ENCODE data around the gene ZNF8. TPM values are rescaled to one million over a fixed set of nuclear protein-coding genes. Genes with fewer than 3 reads are reported as not detected.
"Not testable (repeated sequence)": the region's sequence is repeated elsewhere in the genome, so short reads cannot be mapped to it uniquely, and the experiment has no call there.

Gene ZNF8
- polyA plus RNA-seq, 4 donors = 5.5 to 8.8 (median 8.0) TPM

DNA sequence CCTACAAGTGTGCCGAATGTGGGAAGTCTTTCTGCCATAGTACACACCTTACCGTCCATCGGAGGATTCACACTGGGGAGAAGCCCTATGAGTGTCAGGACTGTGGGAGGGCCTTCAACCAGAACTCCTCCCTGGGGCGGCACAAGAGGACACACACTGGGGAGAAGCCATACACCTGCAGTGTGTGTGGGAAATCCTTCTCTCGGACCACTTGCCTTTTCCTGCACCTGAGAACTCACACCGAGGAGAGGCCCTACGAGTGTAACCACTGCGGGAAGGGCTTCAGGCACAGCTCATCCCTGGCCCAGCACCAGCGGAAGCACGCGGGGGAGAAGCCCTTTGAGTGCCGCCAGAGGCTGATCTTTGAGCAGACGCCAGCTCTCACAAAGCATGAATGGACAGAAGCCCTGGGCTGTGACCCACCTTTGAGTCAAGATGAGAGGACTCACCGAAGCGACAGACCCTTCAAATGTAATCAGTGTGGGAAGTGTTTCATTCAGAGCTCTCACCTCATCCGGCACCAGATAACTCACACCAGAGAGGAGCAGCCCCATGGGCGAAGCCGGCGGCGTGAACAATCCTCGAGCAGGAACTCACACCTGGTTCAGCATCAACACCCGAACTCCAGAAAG, 16.1 kb downstream of the ZNF8 start:
- DNase-seq (ENCODE audit: low read depth in 4 of 4, low spot score in 3 of 4) = no peak

DNA sequence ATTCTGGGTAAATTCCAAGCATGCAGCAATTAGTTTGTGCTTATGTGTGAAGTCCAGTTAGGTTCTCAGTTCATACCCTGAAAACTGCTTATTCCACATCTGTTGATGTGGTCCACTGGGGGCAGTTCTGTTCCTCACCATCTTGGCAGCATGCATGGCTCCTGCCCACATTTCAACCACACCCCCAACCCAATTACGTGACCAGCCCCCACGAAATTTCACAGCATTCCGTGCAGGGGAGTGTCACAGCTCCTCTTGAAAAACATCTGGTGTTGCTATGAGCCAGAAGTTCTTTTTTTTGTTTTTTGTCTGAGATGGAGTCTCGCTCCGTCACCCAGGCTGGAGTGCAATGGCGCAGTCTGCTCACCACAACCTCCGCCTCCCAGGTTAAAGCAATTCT, 17.3 kb downstream of the ZNF8 start:
- no peak for DNase-seq (ENCODE audit: low read depth in 4 of 4, low spot score in 3 of 4)

DNA sequence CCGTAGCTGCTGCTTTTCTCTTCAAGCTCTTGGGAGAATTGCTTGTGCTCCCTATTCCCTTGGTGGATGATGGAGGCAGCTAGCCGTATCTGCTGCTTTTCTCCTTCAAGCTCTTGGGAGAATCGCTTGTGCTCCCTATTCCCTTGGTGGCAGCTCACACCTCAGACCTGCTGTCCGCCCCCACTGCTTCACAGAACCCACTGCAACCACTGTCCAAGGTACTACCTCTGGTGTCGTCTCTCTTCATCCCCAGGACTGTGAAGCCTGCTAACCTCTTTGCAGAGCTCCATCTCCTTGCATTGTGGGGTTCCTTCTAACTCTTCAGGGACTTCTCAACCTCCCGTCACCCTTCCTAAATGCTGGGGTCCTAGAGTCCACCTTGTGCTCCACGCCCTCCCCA, 21.9 kb downstream of the ZNF8 start:
- no peak for DNase-seq (ENCODE audit: low read depth in 4 of 4, low spot score in 3 of 4)

DNA sequence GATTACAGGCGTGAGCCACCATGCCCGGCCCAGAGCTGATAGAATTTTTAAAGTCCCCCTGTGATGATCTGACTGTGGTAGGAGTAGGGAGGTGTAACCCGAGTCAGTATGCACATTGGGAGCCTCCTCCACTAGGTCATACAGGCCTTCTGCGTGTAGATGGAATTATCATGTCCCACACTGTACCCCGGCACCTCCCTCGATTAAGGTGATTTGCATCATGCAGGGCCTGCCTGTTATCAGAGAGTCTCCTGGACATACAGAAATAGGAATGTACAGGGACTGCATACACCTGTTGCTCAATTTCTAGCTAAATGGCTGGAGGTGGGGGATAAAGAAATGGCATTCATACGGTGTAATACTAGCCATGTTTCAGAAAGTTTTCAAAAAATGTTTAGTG, 25.5 kb downstream of the ZNF8 start:
- DNase-seq (ENCODE audit: low read depth in 4 of 4, low spot score in 3 of 4) = no peak

DNA sequence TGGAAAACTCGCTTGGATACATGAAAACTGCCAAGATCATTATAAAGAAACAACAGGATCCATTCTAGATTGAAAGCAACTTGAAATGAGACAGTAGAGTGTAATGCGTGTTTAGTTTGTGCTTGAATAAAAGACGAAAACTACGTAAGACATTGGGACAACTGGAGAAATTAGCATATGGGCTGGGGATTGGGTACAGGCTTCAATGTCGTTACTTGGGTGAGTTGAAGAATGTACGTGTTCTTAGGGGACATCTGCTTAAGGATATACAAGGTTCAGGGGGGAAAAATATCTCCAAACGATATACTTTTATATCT, 26.0 kb downstream of the ZNF8 start:
- DNase-seq (ENCODE audit: low read depth in 4 of 4, low spot score in 3 of 4) = no peak

DNA sequence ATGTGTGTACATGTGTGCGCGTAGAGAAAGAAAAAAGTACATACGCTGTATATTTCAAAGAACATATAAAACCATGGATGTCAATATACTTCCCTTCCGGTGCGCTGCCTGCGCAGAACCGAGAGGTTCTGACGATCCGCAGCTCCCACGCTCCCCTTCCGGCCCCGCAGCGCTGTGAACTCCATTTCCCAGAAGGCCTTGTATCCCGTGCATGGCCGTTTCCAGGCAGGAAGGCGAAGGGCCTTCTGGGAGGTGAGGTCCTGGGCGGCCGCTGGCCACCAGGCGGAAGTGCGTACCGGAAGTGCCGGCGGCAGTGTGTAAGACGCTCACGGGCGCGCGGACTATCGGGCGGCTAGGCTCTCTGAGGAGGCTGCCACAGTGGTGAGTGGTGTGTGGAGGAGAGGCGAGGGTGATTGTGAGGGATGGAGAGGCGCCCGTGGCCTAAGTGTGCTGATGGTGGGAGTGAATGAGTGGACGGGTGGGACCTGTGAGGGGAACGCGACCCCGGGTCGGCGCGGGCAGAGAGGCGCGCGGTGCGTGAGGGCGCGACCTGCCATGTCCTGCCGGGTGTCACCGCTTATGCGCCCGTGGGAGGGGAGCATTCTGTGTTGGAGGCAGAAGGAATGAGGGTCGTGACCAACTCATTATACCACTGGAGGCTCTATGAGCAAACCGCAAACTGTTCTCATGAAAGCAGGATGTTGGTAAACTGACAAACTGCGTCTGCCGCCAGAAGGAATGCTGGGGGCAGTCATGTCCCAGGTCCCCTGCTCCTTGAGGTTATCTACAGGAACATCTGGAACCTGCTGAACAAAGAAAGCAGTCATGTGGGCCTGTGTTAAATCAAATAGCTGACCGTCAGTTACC, 26.5 kb downstream of the ZNF8 start, which contains the start of gene ERVK3-1:
TSS of gene ERVK3-1 (plus strand) at position 313 of the 867 bp plus-strand sequence. CDS start 6,792 bp downstream, outside the sequence.
- DNase-seq (ENCODE audit: low read depth in 4 of 4, low spot score in 3 of 4) = peak; percentile 83 to 91 (median 87)

DNA sequence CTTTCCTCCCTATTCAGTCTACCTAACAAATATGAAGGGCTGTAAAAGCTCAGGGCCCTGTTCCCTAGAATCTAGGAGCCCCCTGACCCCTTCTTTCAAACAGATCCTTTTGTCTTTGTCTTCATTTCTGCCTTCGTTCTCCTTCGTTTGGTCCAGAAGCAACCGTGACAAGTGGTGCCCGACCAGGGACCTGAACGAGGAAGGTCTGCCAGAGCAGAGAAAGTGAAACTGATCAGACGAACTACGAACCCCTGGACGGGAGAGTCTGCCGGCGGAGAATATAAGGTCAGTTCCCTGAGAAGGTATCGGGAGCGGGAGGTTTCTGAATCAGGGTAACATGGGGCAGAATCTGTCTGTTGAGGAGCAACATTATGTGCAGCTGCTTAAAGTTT, 27.2 kb downstream of the ZNF8 start:
- DNase-seq (ENCODE audit: low read depth in 4 of 4, low spot score in 3 of 4) = no peak

DNA sequence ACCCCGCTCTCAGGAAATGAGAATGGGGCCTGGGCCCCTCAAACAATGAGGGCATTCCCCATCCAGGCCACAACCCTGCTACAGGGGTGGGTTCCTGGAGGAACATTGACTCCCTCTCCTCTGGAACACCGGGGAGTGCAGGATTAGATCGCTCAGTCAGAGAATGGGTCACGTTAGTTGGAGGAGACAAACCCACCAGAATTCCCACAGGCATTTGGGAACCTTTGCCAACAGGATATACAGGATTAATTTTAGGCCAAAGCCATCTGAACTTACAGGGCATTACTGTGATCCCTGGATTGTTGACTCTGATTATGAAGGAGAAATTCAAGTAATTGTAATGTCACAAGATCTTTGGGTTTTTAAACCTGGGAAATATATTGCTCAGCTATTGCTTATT, 29.0 kb downstream of the ZNF8 start:
- no peak for DNase-seq (ENCODE audit: low read depth in 4 of 4, low spot score in 3 of 4)

DNA sequence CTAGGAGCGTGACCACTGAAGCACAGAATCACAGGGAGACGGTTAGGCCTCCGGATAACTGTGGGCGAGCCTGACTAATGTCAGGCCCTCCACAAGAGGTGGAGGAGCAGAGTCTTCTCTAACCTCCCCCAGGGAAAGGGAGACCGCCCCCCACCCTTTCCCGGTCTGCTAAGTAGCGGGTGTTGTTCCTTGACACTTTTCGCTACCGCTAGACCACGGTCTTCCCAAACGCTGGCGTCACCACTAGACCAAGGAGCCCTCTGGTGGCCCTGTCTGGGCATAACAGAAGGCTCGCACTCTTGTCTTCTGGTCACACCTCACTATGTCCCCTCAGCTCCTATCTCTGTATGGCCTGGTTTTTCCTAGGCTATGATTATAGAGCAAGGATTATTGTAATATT, 31.9 kb downstream of the ZNF8 start:
- DNase-seq (ENCODE audit: low read depth in 4 of 4, low spot score in 3 of 4) = not testable (repeated sequence)

DNA sequence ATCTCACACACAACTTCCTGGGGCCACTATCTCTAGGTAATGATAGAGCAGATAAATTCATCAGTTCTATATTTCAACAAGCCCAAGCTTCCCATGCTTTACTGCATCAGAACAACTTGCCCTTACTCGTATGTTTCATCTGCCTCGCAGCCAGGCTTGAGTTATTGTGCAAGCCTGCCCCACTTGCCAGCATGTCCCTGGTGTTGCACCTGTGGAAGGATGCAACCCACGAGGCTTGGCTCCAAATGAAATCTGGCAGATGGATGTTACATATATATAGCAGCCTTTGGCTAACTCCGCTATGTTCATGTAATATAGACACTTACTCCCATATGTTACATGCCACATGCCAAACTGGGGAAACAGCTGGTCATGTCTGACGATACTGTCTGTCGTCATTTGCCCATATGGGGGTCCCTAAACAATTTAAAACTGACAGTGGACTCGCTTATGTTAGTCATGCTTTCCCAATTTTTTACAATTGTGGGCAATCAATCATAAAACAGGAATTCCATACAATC, 32.6 kb downstream of the ZNF8 start:
- no peak for DNase-seq (ENCODE audit: low read depth in 4 of 4, low spot score in 3 of 4)

DNA sequence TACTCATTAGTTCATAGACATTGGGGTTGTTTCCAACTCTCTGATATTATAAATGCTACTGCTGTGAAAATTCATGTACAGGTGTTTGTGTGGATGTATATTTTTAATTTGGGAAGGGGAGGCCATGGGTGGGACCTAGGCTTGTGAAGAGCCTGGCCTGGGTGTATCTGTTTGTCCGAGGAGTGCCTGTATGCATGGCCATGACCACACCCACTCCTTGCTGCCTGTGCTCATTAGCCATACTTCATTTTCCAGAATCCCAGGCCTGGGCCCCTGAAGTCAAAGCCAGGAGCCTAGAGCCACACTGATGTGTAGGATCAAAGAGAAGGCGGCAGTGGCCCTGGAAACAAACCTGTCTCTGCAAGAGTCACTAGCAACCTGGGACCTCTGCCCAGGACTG, 36.8 kb downstream of the ZNF8 start:
- DNase-seq (ENCODE audit: low read depth in 4 of 4, low spot score in 3 of 4) = no peak

DNA sequence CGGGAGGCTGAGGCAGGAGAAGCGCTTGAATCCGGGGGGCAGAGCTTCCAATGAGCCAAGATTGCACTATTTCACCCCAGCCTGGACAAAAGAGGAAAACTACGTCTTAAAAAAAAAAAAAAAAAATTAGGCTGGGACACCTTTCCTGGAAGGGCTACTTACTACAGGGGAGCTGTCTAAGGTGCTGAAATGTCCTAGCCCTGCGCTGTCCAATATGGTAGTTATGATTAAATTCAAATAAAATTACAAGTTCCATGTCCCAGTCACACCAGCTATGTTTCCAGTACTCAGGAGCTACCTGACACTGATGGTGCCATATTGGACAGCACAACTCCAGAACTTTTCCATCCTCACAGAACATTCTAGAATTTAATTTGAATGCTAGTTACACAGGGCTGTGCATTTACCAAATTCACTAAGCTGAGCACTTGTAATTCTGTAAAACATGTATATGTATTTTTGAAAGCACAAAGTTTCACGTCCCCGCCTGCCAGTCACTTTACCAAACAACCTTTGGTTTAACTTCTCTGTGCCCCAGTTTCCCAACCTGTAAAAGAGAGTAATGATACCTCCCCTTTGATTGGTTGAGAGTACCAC, 38.8 kb downstream of the ZNF8 start:
- peak in 2 of 4 donors; percentile 14 to 37 for DNase-seq (ENCODE audit: low read depth in 4 of 4, low spot score in 3 of 4)

DNA sequence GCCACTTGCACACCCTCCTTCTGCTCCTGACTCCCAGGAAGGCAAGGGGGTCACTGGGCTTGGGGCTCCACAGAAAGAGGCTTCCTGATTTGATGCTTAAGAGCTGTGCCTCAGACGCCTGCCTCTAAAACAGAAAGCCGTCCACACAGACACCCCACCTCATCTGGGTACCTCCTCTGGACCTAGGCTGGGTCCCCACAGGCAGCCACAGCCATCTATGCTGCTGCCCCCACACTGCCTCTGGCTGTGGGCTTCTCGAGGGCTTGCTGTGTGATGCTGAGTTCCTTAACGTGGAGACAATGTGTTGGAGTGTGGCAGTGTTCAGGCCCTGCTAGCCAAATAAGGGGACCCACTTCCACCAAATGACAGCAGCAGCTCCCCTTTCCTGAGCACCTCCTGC, 39.5 kb downstream of the ZNF8 start:
- DNase-seq (ENCODE audit: low read depth in 4 of 4, low spot score in 3 of 4) = no peak

DNA sequence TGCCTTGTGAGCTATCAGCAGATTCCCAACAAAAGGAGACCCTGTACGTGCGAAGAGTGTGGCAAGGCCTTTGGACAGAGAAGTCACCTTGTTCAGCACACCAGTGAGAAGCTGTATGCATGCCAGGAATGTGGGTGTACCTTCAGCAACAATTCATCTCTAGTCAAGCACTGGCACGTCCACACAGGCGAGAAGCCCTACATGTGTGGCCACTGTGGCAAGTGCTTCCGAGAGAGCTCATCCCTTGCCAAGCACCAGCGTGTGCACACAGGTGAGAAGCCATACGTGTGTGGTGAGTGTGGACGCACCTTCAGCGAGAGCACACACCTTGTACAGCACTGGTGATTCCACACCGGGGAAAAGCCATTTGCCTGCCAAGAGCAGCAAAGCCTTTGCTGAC, 40.5 kb downstream of the ZNF8 start:
- no peak for DNase-seq (ENCODE audit: low read depth in 4 of 4, low spot score in 3 of 4)

DNA sequence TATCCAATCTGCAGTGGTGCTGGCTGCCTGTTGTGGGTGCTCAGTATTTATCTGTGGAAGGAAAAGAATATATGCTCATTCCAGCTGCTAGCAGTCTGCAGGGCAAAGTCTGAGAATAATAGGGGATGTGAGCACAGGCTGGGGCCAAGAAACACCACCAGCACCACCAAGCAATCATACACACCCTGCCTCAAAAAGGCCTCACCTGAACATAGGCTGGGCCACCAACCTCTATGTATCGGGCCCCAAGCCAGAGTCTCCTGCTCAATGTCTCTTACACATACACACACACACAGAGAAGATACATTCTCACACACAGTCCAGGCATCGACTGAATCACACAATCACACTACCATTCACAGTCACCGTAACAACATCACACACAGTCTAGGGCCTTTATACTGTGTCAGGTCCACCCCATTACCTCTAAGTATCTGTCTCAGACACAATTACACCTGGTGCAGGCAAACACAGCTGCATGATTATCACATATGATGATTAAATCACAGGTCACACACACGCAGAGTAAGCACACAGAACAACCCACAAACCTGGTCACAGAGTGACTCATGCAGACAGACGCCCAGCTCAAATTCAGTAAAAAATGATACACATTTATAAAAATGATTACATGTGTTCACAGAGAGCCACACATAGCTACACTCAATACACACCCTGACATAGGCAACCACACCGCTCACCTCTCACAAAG, 46.7 kb downstream of the ZNF8 start:
- DNase-seq (ENCODE audit: low read depth in 4 of 4, low spot score in 3 of 4) = no peak

DNA sequence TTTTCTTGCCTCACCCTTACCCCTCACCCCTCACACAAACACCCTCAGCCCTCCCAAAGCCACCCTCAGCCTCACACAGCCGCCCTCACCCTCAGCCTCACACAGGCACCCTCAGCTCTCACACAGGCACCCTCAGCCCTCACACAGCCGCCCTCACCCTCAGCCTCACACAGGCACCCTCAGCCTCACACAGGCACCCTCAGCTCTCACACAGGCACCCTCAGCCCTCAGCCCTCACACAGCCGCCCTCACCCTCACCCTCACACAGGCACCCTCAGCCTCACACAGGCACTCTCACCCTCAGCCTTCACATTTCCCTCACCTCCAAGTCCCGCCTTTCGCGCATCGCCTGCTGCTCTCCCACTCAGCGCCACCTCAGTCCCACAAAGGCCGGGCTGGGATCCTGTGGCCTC, 47.8 kb downstream of the ZNF8 start:
- DNase-seq (ENCODE audit: low read depth in 4 of 4, low spot score in 3 of 4) = no peak

DNA sequence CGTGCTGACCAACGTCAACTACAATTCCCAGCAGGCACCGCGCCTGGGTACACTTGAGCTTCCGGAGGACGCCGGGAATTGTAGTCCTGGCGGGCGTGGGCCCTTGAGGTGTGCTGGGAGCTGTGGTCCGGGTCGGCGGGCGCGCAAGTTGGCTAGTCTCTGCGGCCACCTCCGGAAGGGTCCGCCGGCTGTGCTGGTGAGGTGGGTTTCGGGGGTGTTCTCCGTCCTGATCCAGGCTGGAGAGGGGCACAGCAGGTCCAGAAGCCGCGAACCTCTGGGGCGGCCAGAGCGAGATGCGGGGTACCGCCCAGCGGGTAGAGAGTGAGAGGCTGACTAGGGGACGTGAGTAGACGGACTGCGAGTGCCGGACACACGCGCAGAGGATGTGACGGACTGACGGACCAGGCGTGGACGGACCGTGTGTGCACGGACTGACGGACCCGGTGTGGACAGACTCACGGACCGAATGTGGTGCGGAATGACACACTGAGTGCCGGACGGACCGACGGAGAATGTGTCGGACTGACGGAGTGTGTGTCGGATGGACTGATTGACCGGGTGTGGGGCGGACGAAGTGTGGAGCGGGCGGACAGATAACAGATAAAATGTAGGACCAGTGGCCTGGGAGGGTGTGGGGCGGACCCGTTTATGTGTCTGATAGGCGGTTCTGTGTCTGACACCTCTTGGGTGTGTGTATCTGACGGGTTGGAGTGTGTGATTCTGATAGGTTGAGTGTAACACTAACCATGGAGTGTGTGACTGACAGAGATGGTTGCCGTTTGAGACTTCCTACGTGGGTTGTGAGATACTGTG, 48.4 kb downstream of the ZNF8 start, which contains the start of gene ZSCAN22:
TSS of gene ZSCAN22 (plus strand) at position 81 of the 813 bp plus-strand sequence. CDS start 7,809 bp downstream, outside the sequence.
- DNase-seq (ENCODE audit: low read depth in 4 of 4, low spot score in 3 of 4) = peak; percentile 89 to 95 (median 92)

DNA sequence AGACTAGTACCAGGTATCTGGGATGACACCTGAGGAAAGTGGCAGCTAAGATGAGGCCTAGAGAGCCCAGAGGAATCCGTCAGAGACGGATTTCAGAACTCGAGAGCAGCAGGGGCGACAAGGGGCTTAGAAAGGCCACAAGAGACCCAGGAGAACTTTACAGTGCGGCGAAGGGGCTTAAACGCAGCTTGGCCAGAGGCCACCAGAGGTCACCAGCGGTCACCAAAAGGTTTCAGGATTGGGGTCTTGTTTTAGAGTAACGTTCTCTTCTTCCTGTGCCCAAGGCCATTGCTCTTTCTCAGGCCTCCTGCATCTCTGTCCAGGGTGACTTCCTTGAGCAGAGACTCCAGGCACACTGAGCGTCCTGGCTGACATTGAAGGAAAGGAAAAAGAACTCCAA, 50.2 kb downstream of the ZNF8 start:
- DNase-seq (ENCODE audit: low read depth in 4 of 4, low spot score in 3 of 4) = no peak

DNA sequence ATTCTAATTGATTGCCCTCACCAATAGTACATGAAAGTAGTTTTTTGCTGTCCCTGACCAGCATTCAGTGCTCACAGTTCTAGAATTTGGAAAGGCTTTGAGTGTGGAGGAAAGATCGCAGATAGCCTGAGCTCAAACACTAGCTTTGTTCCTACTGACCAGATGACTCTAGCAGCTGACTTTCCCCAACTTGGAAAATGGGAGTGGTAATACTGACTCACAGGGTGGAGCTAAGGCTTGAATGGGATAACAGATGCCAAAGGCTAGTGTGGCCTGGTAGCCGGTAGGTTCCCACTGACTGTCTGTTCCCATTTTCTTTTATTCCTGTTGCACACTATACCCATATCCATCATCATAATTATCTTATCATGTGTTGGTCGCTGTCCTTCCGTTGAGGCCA, 51.7 kb downstream of the ZNF8 start:
- DNase-seq (ENCODE audit: low read depth in 4 of 4, low spot score in 3 of 4) = no peak

DNA sequence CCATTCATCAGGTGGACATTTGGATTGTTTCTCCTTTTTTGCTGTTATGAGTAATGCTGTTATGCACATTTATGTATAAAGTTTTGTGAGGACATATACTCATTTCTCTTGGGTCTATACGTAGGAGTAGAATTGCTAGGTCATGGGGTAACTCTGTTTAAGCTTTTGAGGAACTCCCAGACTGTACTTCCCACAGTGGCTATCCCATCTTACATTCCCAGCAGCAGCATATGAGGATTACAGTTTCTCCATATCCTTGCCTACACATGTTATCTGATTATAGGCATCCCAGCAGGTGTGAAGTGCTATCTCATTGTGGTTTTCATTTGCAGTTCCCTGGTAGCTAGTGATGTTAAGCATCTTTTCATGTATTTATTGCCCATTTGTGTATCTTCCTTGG, 53.9 kb downstream of the ZNF8 start:
- DNase-seq (ENCODE audit: low read depth in 4 of 4, low spot score in 3 of 4) = no peak
